Keratinocyte (primary cell): Measurements from ENCODE around the gene API5. TPM values are rescaled to one million over a fixed set of nuclear protein-coding genes. Genes with fewer than 3 reads are reported as not detected.
A peak's percentile ranks its signal among the peaks of the same experiment; 100 is the strongest.

Source experiments
- DNase-seq: peaks from one replicate; pipeline ENCODE4 v3.0.0-alpha.2; 2011; ENCODE audit warnings: low read depth, missing footprints, low spot score
- FAIRE-seq: peaks from 2 replicates; lab custom pipeline; 2011; peaks lifted over from hg19 to GRCh38; lab: Jason Lieb, UNC
- H2AFZ ChIP-seq: 2 replicates; pipeline ENCODE4 v1.6.0; 2012; ENCODE audit warnings: low read length, control low read depth, inconsistent platforms; ENCODE audit not compliant: control insufficient read depth
- H3K27ac ChIP-seq: 2 replicates; pipeline ENCODE4 v1.5.1; 2011; ENCODE audit warnings: low read length; ENCODE audit not compliant: control insufficient read depth, insufficient read depth
- H3K27me3 ChIP-seq: 3 replicates; pipeline ENCODE4 v1.6.0; 2011; ENCODE audit warnings: low read length; ENCODE audit not compliant: control insufficient read depth, insufficient read depth; ENCODE audit errors: extremely low read depth
- H3K36me3 ChIP-seq, 2 experiments: 2 replicates in 1 of 2; 3 replicates in 1 of 2; pipeline ENCODE4 v1.5.1; 2011; ENCODE audit warnings: low read length in 2 of 2, mild to moderate bottlenecking in 1 of 2; ENCODE audit not compliant: control insufficient read depth in 2 of 2, insufficient read depth in 2 of 2; ENCODE audit errors: extremely low read depth in 1 of 2
- H3K4me1 ChIP-seq: 3 replicates; pipeline ENCODE4 v1.5.1; 2011; ENCODE audit warnings: low read length; ENCODE audit not compliant: control insufficient read depth, insufficient read depth; ENCODE audit errors: extremely low read depth
- H3K4me2 ChIP-seq: 3 replicates; pipeline ENCODE4 v1.6.0; 2011; ENCODE audit warnings: low read depth, low read length; ENCODE audit not compliant: control insufficient read depth, insufficient read depth; ENCODE audit errors: extremely low read depth
- H3K4me3 ChIP-seq, 3 experiments: fragments of 200-600 bp in 1 of 3; sonication (generic) in 1 of 3; 2 replicates in 2 of 3; 3 replicates in 1 of 3; pipeline ENCODE4 v1.5.1; 2011 to 2016; ENCODE audit warnings: low read length in 3 of 3, mild to moderate bottlenecking in 3 of 3, control low read depth in 2 of 3, inconsistent platforms in 1 of 3, low read depth in 1 of 3, mixed read lengths in 1 of 3, mixed run types in 1 of 3, moderate library complexity in 1 of 3; ENCODE audit not compliant: control insufficient read depth in 2 of 3, insufficient read depth in 2 of 3; ENCODE audit errors: extremely low read depth in 1 of 3
- H3K79me2 ChIP-seq: 2 replicates; pipeline ENCODE4 v1.6.0; 2012; ENCODE audit warnings: low read length; ENCODE audit not compliant: control insufficient read depth, insufficient read depth
- H3K9ac ChIP-seq: 3 replicates; pipeline ENCODE4 v1.6.0; 2011; ENCODE audit warnings: low read length; ENCODE audit not compliant: control insufficient read depth, insufficient read depth; ENCODE audit errors: extremely low read depth
- H3K9me1 ChIP-seq: 3 replicates; pipeline ENCODE4 v1.6.0; 2011; ENCODE audit warnings: low read length; ENCODE audit not compliant: control insufficient read depth, insufficient read depth; ENCODE audit errors: extremely low read depth
- H3K9me3 ChIP-seq: 2 replicates; pipeline ENCODE4 v1.5.1; 2012; ENCODE audit warnings: low read depth, low read length; ENCODE audit not compliant: control insufficient read depth
- H4K20me1 ChIP-seq: 3 replicates; pipeline ENCODE4 v1.6.0; 2011; ENCODE audit warnings: low read length; ENCODE audit not compliant: control insufficient read depth, insufficient read depth; ENCODE audit errors: extremely low read depth
- CTCF ChIP-seq, 3 experiments: IDR thresholded peaks in 1 of 3; conservative IDR thresholded peaks in 1 of 3; optimal IDR thresholded peaks in 1 of 3; 2 replicates in 2 of 3; 3 replicates in 1 of 3; pipeline versions ENCODE3 to v1.5.1; 2011; ENCODE audit warnings: low read length in 3 of 3, mild to moderate bottlenecking in 3 of 3, moderate library complexity in 2 of 3, control low read depth in 1 of 3, inconsistent platforms in 1 of 3; ENCODE audit not compliant: insufficient read depth in 2 of 3; ENCODE audit errors: extremely low read depth in 1 of 3
- EZH2 ChIP-seq: IDR thresholded peaks from one replicate; pipeline ENCODE4 v1.6.1; 2012; ENCODE audit warnings: inconsistent platforms, mild to moderate bottlenecking, low read length, moderate library complexity
- dilution Hi-C: fragments of 300-500 bp; cut with MboI; formaldehyde crosslinking; loops from one replicate; pipeline ENCODE4 v1.7.0; 2020; ENCODE audit warnings: low sequenced_read_pairs; ENCODE audit not compliant: extremely low pct_ligation_motif_present
- polyA plus RNA-seq, 5 experiments: library from polyadenylated mRNA; depleted of rRNA in 3 of 5; stranded (reverse) in 3 of 5; stranded (forward) in 1 of 5; unstranded in 1 of 5; fragments of >200 nt; gene quantifications; 1 replicate in 1 of 5; 2 replicates in 3 of 5; 3 replicates in 1 of 5; pipeline versions ENCODE4 v1.2.1 to v1.2.3, GENCODE V29; 2011 to 2012; ENCODE audit warnings: missing spikeins in 2 of 5, low read depth in 1 of 5, low replicate concordance in 1 of 5

The API5 gene
- polyA plus RNA-seq, 1 donor (not counting 4 experiments of a cell fraction or from before 2014, with no cell fraction given): 117 TPM

- Histone ChIP-seq H3K4me1 (no peaks in the 10 kb centered on the region), H3K27me3 (no peaks in the 10 kb centered on the region), H3K36me3 (no peaks in the 10 kb centered on the region), H3K79me2 (no peaks in the 10 kb centered on the region), H2AFZ (no peak overlapping the region), H3K9ac (no peak overlapping the region), H3K4me3 (no peak overlapping the region), H3K4me2 (no peak overlapping the region), H4K20me1 (no peaks in the 10 kb centered on the region), H3K9me3 (no peaks in the 10 kb centered on the region), H3K9me1 (no peaks in the 10 kb centered on the region), H3K27ac (no peak overlapping the region)
- DNase-seq (no peak), FAIRE-seq (no peak)
- peak; percentile 80 to 82 (median 81) for TF ChIP-seq CTCF (optimal IDR thresholded peaks at IDR 0.05 in 1 of 3, IDR thresholded peaks at IDR 0.05 in 1 of 3, conservative IDR thresholded peaks at IDR 0.05 in 1 of 3; ENCODE audit: extremely low read depth in 1 of 3, insufficient read depth in 2 of 3, low read length in 3 of 3)
- no peak for TF ChIP-seq EZH2
- dilution Hi-C loops: no loop called here
Observed at GRCh38 chr11:43282607-43283440, 29.0 kb upstream of the API5 start.

GRCh38 chr11:43285826-43286225, 26.0 kb upstream of the API5 start:
- dilution Hi-C loops: no loop called here
- no peak for FAIRE-seq

More at GRCh38 chr11:43285826-43286225, 26.0 kb upstream of the API5 start:
- H2AFZ ChIP-seq: no peak overlapping the region
- H4K20me1 ChIP-seq: no peaks in the 10 kb centered on the region
- no peaks in the 10 kb centered on the region for H3K36me3 ChIP-seq
- H3K79me2 ChIP-seq: no peaks in the 10 kb centered on the region
- no peaks in the 10 kb centered on the region for H3K9me1 ChIP-seq
- no peak overlapping the region for H3K4me3 ChIP-seq
- no peak overlapping the region for H3K9ac ChIP-seq
- no peaks in the 10 kb centered on the region for H3K4me1 ChIP-seq
- DNase-seq: no peak
- no peak overlapping the region for H3K27ac ChIP-seq
- H3K27me3 ChIP-seq: no peaks in the 10 kb centered on the region
- no peak overlapping the region for H3K4me2 ChIP-seq
- TF ChIP-seq CTCF (optimal IDR thresholded peaks at IDR 0.05 in 1 of 3, IDR thresholded peaks at IDR 0.05 in 1 of 3, conservative IDR thresholded peaks at IDR 0.05 in 1 of 3; ENCODE audit: extremely low read depth in 1 of 3, insufficient read depth in 2 of 3, low read length in 3 of 3) (no peak), EZH2 (no peak)
- H3K9me3 ChIP-seq: no peaks in the 10 kb centered on the region
